Testis (tissue), 3 donors: ENCODE results near the gene MATCAP1. TPM values are rescaled to one million over a fixed set of nuclear protein-coding genes. Genes with fewer than 3 reads are reported as not detected.

Experiments
- DNase-seq: peaks from one replicate; pipeline ENCODE4 v3.0.0-alpha.2; 2019
- H3K27ac ChIP-seq, 2 donors: fragments of 200-600 bp; sonication (generic); one replicate each; pipeline ENCODE4 v1.5.1; 2019
- H3K27me3 ChIP-seq: fragments of 200-600 bp; sonication (generic); one replicate; pipeline ENCODE4 v1.5.1; 2019
- H3K36me3 ChIP-seq: fragments of 200-600 bp; sonication (generic); one replicate; pipeline ENCODE4 v1.5.1; 2017; ENCODE audit warnings: low read depth; ENCODE audit errors: missing control alignments
- H3K4me1 ChIP-seq: fragments of 200-600 bp; sonication (generic); one replicate; pipeline ENCODE4 v1.5.1; 2019
- H3K4me3 ChIP-seq, 2 donors: fragments of 200-600 bp; sonication (generic); one replicate each; pipeline ENCODE4 v1.5.1; 2017 to 2019
- H3K9me3 ChIP-seq: fragments of 200-600 bp; sonication (generic); one replicate; pipeline ENCODE4 v1.5.1; 2017
- POLR2A ChIP-seq: fragments of 450-650 bp; IDR thresholded peaks from one replicate; pipeline ENCODE4 v1.6.1; 2017; ENCODE audit warnings: antibody characterized with exemption, mild to moderate bottlenecking, moderate library complexity
- WGBS, 2 donors: methylation state at CpG; one replicate each; pipeline ENCODE4 v1.1.5; 2018; 5-methylcytosine and 5-hydroxymethylcytosine counted together
- intact Hi-C: fragments of 100-400 bp; cut with DNase I; formaldehyde crosslinking; loops from one replicate; pipeline ENCODE4 v1.15.1; 2023; ENCODE audit warnings: low total_unique reads
- polyA plus RNA-seq: library from polyadenylated mRNA; stranded (reverse); fragments of 350-450 nt; fragmentation: Illumina TruSeq; extraction: RNeasy Lipid Tissue Mini Kit (QIAGEN cat#74804); gene quantifications from one replicate; pipeline ENCODE4 v1.2.3, GENCODE V29; 2014; ENCODE audit warnings: low read depth, low replicate concordance; ENCODE audit not compliant: insufficient read depth
- total RNA-seq, 2 donors: library from RNA; depleted of rRNA; stranded (reverse); fragments of >200 nt; gene quantifications; one replicate each; pipeline ENCODE4 v1.2.3, GENCODE V29; 2016
- TF ChIP-seq, protein P1 (sequence below), 3 experiments: fragments of 450-650 bp in 2 of 3; fragments of 200-600 bp in 1 of 3; sonication (generic) in 1 of 3; IDR thresholded peaks; one replicate each; pipeline ENCODE4 v1.5.1; 2016 to 2019; ENCODE audit warnings: antibody characterized with exemption in 3 of 3, mild to moderate bottlenecking in 2 of 3, moderate library complexity in 1 of 3

MATCAP1 gene
- total and polyA plus RNA-seq, 3 donors from 2014 or later: 44.6 to 89.4 (median 65.1) TPM

DNA sequence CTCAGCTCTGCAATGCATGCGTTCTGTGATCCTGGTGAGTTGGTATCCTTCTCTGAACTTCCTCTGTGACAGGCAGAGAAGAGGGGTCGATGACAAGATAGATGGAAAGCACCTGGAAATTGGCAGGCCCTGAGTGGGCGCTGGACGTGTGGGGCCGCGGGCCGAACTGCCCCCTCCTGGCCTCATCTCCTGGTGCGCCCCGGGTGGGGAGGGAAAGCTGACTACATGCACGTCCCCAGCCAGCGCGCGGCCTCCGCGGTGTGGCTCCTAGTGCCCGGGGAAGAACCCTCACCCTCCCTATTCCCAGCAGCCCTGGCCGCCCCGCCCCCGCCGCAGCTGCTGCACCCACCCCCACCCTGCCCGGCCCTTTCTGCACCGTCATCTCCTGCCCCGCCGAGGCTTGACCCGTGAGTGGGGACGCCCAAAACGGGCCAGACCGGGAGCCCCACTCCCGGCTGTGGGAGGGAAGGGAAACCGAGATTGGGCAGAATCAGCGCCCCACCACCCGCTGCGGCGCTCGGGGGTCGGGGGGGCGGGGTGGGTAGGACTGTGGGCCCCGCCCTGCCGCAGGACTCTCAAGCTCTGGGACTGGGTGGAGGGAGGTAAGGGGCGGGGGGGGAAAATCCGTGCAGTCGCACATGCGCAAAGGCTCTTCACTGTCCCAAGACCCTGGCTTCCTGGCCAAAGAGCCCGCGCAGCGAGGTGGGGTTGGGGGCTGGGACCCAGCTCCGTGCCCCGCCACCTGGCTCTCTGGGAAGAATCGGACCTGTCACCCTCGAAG is 13.4 kb downstream of the MATCAP1 start, which contains the start of gene NOL3:
TSS of gene NOL3 (plus strand) at position 371 of the 781 bp plus-strand sequence.
- no peaks in the 10 kb centered on the region for H3K27me3 ChIP-seq
- TF ChIP-seq POLR2A: no peak
- TF ChIP-seq, protein P1, sequence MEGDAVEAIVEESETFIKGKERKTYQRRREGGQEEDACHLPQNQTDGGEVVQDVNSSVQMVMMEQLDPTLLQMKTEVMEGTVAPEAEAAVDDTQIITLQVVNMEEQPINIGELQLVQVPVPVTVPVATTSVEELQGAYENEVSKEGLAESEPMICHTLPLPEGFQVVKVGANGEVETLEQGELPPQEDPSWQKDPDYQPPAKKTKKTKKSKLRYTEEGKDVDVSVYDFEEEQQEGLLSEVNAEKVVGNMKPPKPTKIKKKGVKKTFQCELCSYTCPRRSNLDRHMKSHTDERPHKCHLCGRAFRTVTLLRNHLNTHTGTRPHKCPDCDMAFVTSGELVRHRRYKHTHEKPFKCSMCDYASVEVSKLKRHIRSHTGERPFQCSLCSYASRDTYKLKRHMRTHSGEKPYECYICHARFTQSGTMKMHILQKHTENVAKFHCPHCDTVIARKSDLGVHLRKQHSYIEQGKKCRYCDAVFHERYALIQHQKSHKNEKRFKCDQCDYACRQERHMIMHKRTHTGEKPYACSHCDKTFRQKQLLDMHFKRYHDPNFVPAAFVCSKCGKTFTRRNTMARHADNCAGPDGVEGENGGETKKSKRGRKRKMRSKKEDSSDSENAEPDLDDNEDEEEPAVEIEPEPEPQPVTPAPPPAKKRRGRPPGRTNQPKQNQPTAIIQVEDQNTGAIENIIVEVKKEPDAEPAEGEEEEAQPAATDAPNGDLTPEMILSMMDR (IDR thresholded peaks at IDR 0.05): no peak
- H3K36me3 ChIP-seq: no peaks in the 10 kb centered on the region
- DNase-seq: peak; percentile 82
- peak within 1 kb of the TSS; percentile 32 to 52 for H3K4me3 ChIP-seq
- peak within 1 kb of the TSS; percentile 88 to 90 for H3K27ac ChIP-seq
- no peaks in the 10 kb centered on the region for H3K9me3 ChIP-seq
- intact Hi-C loops: no loop called here
- peaks cover 41% of the 10 kb centered on the region for H3K4me1 ChIP-seq
- 0 to 1% methylated on average over 11 to 27 of the region's 50 CpGs for WGBS, 2 donors

DNA sequence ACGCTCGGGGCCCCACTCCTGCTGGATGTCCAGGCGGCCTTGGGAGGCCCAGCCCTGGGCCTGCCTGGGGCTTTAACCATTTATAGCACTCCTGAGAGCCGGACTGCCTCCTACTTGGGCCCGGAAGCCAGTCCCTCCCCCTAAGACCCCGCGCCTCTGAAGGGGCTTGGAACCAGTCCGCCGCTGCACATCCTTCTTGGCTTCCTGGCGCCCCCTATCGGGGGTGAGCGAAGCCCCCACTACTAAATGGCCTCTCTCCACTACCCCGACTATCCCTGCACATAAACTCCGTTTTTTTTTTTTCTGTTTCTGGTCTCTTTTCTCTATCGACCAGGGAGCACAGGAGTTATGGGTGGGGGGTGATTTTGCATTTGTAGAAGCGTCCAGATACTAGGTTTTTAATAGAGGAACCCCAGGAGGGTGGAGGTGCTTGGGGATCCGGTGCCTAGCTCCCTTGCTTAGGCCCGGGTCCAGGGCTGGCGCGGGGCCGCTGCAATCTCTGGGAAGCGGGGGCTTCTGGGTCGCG is 14.1 kb downstream of the MATCAP1 start:
- intact Hi-C loops: no loop called here
- Histone ChIP-seq H3K36me3 (no peaks in the 10 kb centered on the region), H3K9me3 (no peaks in the 10 kb centered on the region), H3K4me1 (peaks cover 44% of the 10 kb centered on the region), H3K27me3 (no peaks in the 10 kb centered on the region), H3K27ac (peak overlapping the region; percentile 88 to 90), H3K4me3 (peak overlapping the region; percentile 32 to 52)
- TF ChIP-seq, protein P1 (IDR thresholded peaks at IDR 0.05): peak in 2 of 3 experiments; percentile 39 to 57
- TF ChIP-seq POLR2A: no peak
- 4% methylated on average over 21 to 24 of the region's 24 CpGs for WGBS, 2 donors
- DNase-seq: peak; percentile 60

DNA sequence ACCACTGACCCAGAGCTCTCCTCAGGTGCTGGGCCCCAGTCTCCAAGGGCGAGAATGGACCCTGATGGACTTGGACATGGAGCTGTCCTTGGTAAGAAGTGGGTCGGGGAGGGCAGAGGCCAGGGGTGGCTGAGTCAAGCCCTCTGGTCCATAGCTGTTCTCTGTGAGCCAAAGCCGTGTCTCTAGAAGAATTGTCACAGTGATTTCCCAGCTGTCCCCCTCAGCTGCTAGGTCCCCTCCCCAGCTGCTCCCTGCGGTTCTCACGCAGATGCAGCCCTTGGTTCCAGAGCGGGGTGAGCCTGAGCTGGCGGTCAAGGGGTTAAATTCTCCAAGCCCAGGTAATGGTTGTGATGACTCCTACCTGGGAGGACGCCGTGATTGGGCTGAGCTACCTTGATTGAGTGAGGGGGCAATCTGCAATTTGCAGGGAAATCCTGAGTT is 14.7 kb downstream of the MATCAP1 start:
- TF ChIP-seq, protein P1 (IDR thresholded peaks at IDR 0.05): no peak
- TF ChIP-seq POLR2A: no peak
- no peak for DNase-seq
- 40 to 67% methylated on average over 2 to 8 of the region's 9 CpGs for WGBS, 2 donors
- no peak overlapping the region for H3K4me3 ChIP-seq
- intact Hi-C loops: no loop called here
- peaks cover 39% of the 10 kb centered on the region for H3K4me1 ChIP-seq
- peak overlapping the region in 1 of 2 donors; percentile 90 for H3K27ac ChIP-seq
- no peaks in the 10 kb centered on the region for H3K9me3 ChIP-seq
- no peaks in the 10 kb centered on the region for H3K36me3 ChIP-seq
- no peaks in the 10 kb centered on the region for H3K27me3 ChIP-seq

DNA sequence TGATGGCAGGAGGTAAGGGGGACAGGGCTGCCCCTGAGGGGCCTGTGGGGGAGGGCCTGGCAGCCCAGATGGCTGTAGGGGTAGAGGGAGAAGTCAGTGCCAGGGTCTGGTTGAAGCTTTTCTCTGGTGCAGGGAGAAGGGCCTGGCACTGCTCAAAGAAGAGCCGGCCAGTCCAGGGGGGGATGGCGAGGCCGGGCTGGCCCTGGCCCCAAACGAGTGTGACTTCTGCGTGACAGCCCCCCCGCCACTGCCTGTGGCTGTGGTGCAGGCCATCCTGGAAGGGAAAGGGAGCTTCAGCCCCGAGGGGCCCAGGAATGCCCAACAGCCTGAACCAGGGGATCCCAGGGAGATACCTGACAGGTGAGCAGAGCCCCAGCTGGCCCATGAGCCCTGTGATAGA is 16.2 kb downstream of the MATCAP1 start:
- Histone ChIP-seq H3K4me3 (no peak overlapping the region), H3K4me1 (peaks cover 31% of the 10 kb centered on the region), H3K27ac (no peak overlapping the region), H3K9me3 (no peaks in the 10 kb centered on the region), H3K36me3 (no peaks in the 10 kb centered on the region), H3K27me3 (no peaks in the 10 kb centered on the region)
- WGBS, 2 donors: 89 to 100% methylated on average over 3 to 6 of the region's 7 CpGs
- intact Hi-C loops: no loop called here
- DNase-seq: no peak
- TF ChIP-seq, protein P1 (IDR thresholded peaks at IDR 0.05): no peak
- TF ChIP-seq POLR2A: no peak
